OCI-LY1 (cell line): ENCODE results near the gene TRIM43.
"Not testable (repeated sequence)": the region's sequence is repeated elsewhere in the genome, so short reads cannot be mapped to it uniquely, and the experiment has no call there.

Source experiments
- H2AFZ ChIP-seq: fragments of 200-600 bp; sonication (generic), shearing (Covaris generic); 2 replicates; pipeline ENCODE4 v1.6.0; 2014; ENCODE audit warnings: antibody characterized with exemption, mild to moderate bottlenecking, low read length
- H3F3A ChIP-seq: fragments of 200-600 bp; sonication (generic), shearing (Covaris generic); 2 replicates; pipeline ENCODE4 v1.6.0; 2014; ENCODE audit warnings: mild to moderate bottlenecking, antibody characterized with exemption, low read length, moderate library complexity; ENCODE audit not compliant: insufficient read depth
- H3K27ac ChIP-seq: fragments of 200-600 bp; sonication (generic); 2 replicates; pipeline ENCODE4 v1.5.1; 2014; ENCODE audit warnings: low read length, mixed run types, mild to moderate bottlenecking, low read depth; ENCODE audit not compliant: poor library complexity, severe bottlenecking
- H3K27me3 ChIP-seq: fragments of 200-600 bp; sonication (generic); 2 replicates; pipeline ENCODE4 v1.6.0; 2014; ENCODE audit warnings: antibody characterized with exemption, mild to moderate bottlenecking, low read length, moderate library complexity; ENCODE audit not compliant: insufficient read depth
- H3K36me3 ChIP-seq: fragments of 200-600 bp; sonication (generic); 2 replicates; pipeline ENCODE4 v1.6.1; 2014; ENCODE audit warnings: mild to moderate bottlenecking, antibody characterized with exemption, low read length, moderate library complexity, mixed read lengths; ENCODE audit not compliant: insufficient read depth
- H3K4me1 ChIP-seq: fragments of 200-600 bp; sonication (generic); 2 replicates; pipeline ENCODE4 v1.5.1; 2014; ENCODE audit warnings: mild to moderate bottlenecking, low read length, moderate library complexity; ENCODE audit not compliant: insufficient read depth, severe bottlenecking
- H3K4me2 ChIP-seq: fragments of 200-600 bp; sonication (generic), shearing (Covaris generic); 2 replicates; pipeline ENCODE4 v1.6.1; 2014; ENCODE audit warnings: low read length
- H3K4me3 ChIP-seq: fragments of 200-600 bp; sonication (generic); 2 replicates; pipeline ENCODE4 v1.5.1; 2014; ENCODE audit warnings: low read length, low read depth, mild to moderate bottlenecking, mixed read lengths; ENCODE audit not compliant: poor library complexity, severe bottlenecking
- H3K79me2 ChIP-seq: fragments of 200-600 bp; shearing (Covaris generic); 2 replicates; pipeline ENCODE4 v1.6.1; 2016; ENCODE audit warnings: mixed run types, low read length, mixed read lengths; ENCODE audit not compliant: insufficient read depth
- H3K9ac ChIP-seq: fragments of 200-600 bp; sonication (generic), shearing (Covaris generic); 2 replicates; pipeline ENCODE4 v1.6.1; 2014; ENCODE audit warnings: mild to moderate bottlenecking, low read length, mixed read lengths
- H3K9me2 ChIP-seq: fragments of 200-600 bp; sonication (generic), shearing (Covaris generic); 2 replicates; pipeline ENCODE4 v1.6.1; 2014; ENCODE audit warnings: low read depth, mild to moderate bottlenecking, low read length, mixed read lengths
- H3K9me3 ChIP-seq: fragments of 200-600 bp; shearing (Covaris generic); 2 replicates; pipeline ENCODE4 v1.6.1; 2014; ENCODE audit warnings: low read length, mixed read lengths
- H4K20me1 ChIP-seq: fragments of 200-600 bp; sonication (generic), shearing (Covaris generic); 2 replicates; pipeline ENCODE4 v1.6.0; 2016; ENCODE audit warnings: mild to moderate bottlenecking, low read length; ENCODE audit not compliant: insufficient read depth
- EZH2 ChIP-seq: fragments of 200-600 bp; sonication (generic), shearing (Covaris generic); IDR thresholded peaks from 2 replicates; pipeline ENCODE4 v1.8.0; 2017; ENCODE audit warnings: borderline replicate concordance, mixed run types, mild to moderate bottlenecking, antibody characterized with exemption, low read length, moderate library complexity, mixed read lengths
- TF ChIP-seq, protein P1 (sequence below): fragments of 200-600 bp; sonication (generic), shearing (Covaris generic); IDR thresholded peaks from 2 replicates; pipeline ENCODE4 v1.5.1; 2017; ENCODE audit warnings: mild to moderate bottlenecking, antibody characterized with exemption, low read length, moderate library complexity, mixed read lengths

The TRIM43 gene

DNA sequence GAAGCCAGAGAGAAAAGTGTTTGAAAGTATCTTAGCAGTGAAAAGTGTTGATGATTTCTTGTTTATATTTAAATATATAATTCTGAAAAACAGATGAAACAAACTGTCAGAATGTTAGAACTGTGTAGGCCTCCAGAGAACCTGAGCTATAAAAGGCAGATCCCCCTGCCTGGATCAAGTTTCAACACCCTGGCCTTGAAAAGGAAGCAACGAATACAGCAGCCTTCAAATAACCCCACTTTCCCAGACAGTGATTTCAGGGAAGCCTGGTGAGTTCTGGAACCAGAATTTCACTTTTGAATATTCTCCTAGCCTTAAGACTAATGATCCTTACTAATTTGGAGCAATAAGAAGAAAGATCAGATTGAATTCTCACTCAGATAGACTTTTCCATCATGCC is 13.3 kb upstream of the TRIM43 start:
- no peak overlapping the region for H2AFZ ChIP-seq
- no peak overlapping the region for H3K27ac ChIP-seq
- H4K20me1 ChIP-seq: no peaks in the 10 kb centered on the region
- no peak overlapping the region for H3K4me2 ChIP-seq
- H3K9me3 ChIP-seq: no peaks in the 10 kb centered on the region
- H3K4me3 ChIP-seq: no peak overlapping the region
- H3K9ac ChIP-seq: no peak overlapping the region
- no peaks in the 10 kb centered on the region for H3K79me2 ChIP-seq
- H3F3A ChIP-seq: no peaks in the 10 kb centered on the region
- H3K27me3 ChIP-seq: no peaks in the 10 kb centered on the region
- no peaks in the 10 kb centered on the region for H3K4me1 ChIP-seq
- no peaks in the 10 kb centered on the region for H3K36me3 ChIP-seq
- H3K9me2 ChIP-seq: no peaks in the 10 kb centered on the region
- TF ChIP-seq EZH2: no peak
- TF ChIP-seq, protein P1, sequence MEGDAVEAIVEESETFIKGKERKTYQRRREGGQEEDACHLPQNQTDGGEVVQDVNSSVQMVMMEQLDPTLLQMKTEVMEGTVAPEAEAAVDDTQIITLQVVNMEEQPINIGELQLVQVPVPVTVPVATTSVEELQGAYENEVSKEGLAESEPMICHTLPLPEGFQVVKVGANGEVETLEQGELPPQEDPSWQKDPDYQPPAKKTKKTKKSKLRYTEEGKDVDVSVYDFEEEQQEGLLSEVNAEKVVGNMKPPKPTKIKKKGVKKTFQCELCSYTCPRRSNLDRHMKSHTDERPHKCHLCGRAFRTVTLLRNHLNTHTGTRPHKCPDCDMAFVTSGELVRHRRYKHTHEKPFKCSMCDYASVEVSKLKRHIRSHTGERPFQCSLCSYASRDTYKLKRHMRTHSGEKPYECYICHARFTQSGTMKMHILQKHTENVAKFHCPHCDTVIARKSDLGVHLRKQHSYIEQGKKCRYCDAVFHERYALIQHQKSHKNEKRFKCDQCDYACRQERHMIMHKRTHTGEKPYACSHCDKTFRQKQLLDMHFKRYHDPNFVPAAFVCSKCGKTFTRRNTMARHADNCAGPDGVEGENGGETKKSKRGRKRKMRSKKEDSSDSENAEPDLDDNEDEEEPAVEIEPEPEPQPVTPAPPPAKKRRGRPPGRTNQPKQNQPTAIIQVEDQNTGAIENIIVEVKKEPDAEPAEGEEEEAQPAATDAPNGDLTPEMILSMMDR: no peak

DNA sequence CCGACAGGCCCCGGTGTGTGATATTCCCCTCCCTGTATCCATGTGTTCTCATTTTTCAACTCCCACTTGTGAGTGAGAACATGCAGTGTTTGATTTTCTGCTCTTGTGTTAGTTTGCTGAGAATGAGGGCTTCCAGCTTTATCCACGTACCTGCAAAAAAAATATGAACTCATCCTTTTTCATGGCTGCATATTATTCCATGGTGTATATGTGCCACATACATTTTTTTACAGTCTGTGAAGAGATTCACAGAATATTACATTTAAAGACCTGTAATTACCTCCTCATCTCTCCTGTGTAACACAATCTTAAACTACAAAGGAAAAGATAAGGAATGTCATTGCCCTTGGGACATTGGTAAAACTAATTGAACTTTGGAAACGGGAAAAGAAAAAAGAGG is 8.3 kb upstream of the TRIM43 start:
- H4K20me1 ChIP-seq, H3K4me3 ChIP-seq, H3K9me2 ChIP-seq, H3K9me3 ChIP-seq, H3K36me3 ChIP-seq, H3K79me2 ChIP-seq, H3K4me2 ChIP-seq, H3K4me1 ChIP-seq, H3K27me3 ChIP-seq, H3K27ac ChIP-seq, H2AFZ ChIP-seq, H3F3A ChIP-seq, H3K9ac ChIP-seq: not testable (repeated sequence)

DNA sequence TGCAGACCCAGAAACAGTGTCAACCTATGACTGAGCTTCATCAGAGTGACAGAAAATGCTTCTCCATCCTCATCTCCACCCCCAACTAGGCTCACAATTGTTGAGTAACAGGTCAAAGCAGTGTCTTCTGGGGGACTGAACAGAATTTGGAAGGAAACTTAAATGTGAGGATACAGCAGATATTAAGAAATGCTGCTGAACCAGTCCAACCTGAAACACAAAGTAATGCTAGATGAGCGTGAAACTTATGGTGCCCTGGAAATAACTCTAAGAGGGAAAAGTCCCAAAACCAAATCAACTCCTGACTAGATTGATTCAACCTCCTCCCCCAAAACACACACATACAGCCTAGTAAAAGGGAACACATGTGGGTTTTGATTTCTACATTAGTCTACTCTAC is 7.5 kb upstream of the TRIM43 start:
- H4K20me1 ChIP-seq, H2AFZ ChIP-seq, H3K4me2 ChIP-seq, H3K79me2 ChIP-seq, H3K9me3 ChIP-seq, H3K9me2 ChIP-seq, H3F3A ChIP-seq, H3K27ac ChIP-seq, H3K4me1 ChIP-seq, H3K27me3 ChIP-seq, H3K4me3 ChIP-seq, H3K9ac ChIP-seq, H3K36me3 ChIP-seq: not testable (repeated sequence)

DNA sequence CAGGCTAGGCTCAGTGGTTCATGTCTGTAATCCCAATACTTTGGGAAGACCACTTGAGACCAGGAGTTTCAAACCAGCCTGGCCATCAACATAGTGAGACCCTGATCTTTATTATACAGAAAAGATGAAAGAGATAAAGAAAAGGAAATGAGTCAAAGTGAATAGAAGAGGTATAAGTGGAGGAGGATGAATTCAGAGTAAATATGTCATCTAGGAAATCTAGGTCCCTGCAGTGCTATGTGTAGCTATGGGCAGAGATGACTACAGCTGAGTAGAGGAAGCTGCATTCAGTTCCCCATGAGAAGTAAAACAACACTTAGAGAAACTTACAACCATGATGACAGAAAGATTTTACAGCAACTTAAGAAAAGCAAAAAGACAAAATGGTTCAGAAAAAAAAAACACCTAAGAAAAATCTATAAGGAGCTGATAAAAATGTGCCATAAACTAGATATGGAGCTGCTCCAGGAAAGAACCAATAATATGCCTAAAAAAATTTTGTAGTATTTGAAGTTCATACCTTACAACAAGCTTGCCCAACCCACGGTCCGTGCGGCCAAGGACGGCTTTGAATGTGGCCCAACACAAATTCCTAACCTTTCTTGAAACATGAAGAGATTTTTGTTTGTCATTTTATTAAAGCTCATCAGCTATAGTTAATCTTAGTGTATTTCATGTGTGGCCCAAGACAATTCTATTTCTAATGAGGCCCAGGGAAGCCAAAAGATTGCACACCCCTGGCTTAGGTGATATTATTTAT is 1.8 kb upstream of the TRIM43 start:
- H4K20me1 ChIP-seq, H3K9ac ChIP-seq, H3K27ac ChIP-seq, H3K4me1 ChIP-seq, H3K9me3 ChIP-seq, H3K79me2 ChIP-seq, H3K36me3 ChIP-seq, H3K9me2 ChIP-seq, H3K27me3 ChIP-seq, H3K4me2 ChIP-seq, H3F3A ChIP-seq, H2AFZ ChIP-seq, H3K4me3 ChIP-seq: not testable (repeated sequence)

DNA sequence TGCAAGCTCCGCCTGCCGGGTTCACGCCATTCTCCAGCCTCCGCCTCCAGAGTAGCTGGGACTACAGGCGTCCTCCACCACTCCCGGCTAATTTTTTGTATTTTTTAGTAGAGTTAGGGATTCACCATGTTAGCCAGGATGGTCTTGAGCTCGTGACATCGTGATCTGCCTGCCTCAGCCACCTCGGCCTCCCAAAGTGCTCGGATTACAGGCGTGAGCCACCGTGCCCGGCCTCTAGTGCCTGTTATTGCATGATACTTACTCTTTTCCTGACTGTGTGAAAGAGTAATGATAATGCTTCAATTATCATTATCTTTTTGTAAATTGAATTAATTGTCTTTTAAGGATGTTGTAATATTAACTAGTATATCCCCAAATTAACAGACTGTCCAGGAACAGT is 1.2 kb downstream of the TRIM43 start:
- H3K79me2 ChIP-seq, H3K9me2 ChIP-seq, H3K27ac ChIP-seq, H3K4me2 ChIP-seq, H3F3A ChIP-seq, H3K9ac ChIP-seq, H3K4me1 ChIP-seq, H3K9me3 ChIP-seq, H2AFZ ChIP-seq, H3K36me3 ChIP-seq, H3K27me3 ChIP-seq, H4K20me1 ChIP-seq, H3K4me3 ChIP-seq: not testable (repeated sequence)

DNA sequence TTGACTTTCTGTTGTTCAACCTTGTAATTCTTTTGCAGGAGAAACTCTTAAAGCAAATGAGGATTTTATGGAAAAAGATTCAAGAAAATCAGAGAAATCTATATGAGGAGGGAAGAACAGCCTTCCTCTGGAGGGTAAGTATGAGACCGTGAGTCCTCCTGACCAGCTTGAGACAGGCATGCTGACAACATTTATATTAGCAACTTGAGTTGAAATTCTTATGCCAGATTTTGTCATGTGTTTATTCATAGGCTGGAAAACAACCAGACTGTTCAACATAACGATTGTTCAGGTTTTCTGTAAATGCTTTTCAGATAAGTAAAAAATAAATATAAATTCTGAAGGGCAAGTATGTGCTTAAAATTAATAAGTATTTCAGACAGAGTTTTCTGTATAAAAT is 3.2 kb downstream of the TRIM43 start:
- not testable (repeated sequence) for H3K79me2 ChIP-seq, H3K9ac ChIP-seq, H3K4me1 ChIP-seq, H3K9me3 ChIP-seq, H2AFZ ChIP-seq, H3K9me2 ChIP-seq, H3K36me3 ChIP-seq, H3F3A ChIP-seq, H4K20me1 ChIP-seq, H3K27ac ChIP-seq, H3K4me2 ChIP-seq, H3K27me3 ChIP-seq, H3K4me3 ChIP-seq

DNA sequence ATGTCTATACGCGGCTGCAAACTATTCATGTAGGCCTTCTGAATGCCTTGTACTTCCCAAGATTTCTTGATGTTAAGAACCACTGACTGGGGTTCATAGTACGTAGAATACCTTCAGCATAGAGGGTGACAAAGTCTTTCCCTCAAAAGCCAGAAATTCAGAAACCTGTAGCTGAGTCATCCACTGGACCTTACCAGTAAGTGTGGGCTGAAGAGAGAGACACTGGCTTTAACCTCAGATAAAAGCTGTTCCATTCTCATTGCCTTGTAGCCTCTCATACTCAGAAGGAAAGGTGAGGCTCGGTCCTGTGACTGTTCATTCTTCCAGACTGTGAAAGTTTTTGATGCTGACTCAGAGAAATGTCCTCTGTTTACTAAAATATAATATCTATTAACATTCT is 9.5 kb downstream of the TRIM43 start:
- not testable (repeated sequence) for H3K4me3 ChIP-seq, H3K79me2 ChIP-seq, H3K4me1 ChIP-seq, H3K9me2 ChIP-seq, H4K20me1 ChIP-seq, H3K27ac ChIP-seq, H3K9me3 ChIP-seq, H3K27me3 ChIP-seq, H3K36me3 ChIP-seq, H3F3A ChIP-seq, H2AFZ ChIP-seq, H3K9ac ChIP-seq, H3K4me2 ChIP-seq
